ENCODE data around the gene MYO3B.

- TF ChIP-seq, protein P1, sequence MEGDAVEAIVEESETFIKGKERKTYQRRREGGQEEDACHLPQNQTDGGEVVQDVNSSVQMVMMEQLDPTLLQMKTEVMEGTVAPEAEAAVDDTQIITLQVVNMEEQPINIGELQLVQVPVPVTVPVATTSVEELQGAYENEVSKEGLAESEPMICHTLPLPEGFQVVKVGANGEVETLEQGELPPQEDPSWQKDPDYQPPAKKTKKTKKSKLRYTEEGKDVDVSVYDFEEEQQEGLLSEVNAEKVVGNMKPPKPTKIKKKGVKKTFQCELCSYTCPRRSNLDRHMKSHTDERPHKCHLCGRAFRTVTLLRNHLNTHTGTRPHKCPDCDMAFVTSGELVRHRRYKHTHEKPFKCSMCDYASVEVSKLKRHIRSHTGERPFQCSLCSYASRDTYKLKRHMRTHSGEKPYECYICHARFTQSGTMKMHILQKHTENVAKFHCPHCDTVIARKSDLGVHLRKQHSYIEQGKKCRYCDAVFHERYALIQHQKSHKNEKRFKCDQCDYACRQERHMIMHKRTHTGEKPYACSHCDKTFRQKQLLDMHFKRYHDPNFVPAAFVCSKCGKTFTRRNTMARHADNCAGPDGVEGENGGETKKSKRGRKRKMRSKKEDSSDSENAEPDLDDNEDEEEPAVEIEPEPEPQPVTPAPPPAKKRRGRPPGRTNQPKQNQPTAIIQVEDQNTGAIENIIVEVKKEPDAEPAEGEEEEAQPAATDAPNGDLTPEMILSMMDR (optimal IDR thresholded peaks at IDR 0.05 in 1 of 3, IDR thresholded peaks at IDR 0.05 in 1 of 3, conservative IDR thresholded peaks at IDR 0.05 in 1 of 3; ENCODE audit: extremely low read depth in 1 of 3, insufficient read depth in 2 of 3, low read length in 3 of 3), result no peak
- TF ChIP-seq EZH2 (IDR thresholded peaks at IDR 0.05; ENCODE audit: low read length), result no peak
Observed at GRCh38 chr2:170375192-170375591, 197.2 kb downstream of the MYO3B start.
